ENCODE results near the gene TMOD2.

The TMOD2 gene

DNA sequence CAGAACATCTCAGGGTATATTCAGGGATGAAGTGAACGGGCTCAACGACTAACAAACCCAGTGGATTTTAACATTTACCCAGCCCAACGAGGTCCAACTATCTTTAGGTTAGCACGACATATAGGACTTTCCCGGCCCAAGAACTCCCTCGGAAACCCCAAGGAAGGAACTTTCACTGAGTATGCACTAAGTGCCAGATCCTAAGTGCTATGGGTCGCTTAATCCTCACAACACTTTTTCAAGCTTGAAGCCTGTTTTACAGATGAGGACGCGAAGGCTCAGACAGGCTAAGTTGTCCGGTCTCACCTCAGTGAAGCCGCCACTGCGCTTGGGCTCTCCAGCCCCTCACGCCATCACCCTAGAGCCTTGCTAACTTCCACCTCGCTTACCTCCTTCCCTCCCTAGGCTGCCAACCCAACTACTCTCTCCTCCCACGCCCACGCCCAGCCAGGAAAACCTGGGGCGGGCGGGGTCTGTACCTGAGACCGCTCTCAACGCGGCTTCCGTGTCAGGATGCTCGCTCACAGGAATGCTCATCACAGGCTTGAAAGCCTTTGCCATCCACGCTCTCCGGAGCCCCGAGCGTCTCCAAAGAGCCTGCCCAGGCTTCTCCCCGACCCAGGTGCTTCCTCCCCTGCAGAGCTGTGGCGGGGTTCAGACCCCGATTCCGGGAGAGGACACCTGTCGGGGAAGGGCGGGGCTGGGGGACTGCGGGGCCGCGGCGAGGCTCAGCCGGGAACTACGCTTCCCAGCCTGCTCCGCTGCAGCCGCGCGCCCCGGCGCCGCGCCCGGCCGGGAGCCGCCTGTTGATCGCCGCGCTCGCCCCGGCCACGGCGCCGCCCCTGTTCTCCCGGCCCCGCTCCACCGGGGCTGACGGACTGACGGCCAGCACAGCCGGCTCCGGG, at the start of gene TMOD2:
TSS of gene TMOD2 (plus strand) at position 806 of the 905 bp plus-strand sequence. CDS start 14,845 bp downstream, outside the sequence.
- DNase-seq (ENCODE audit: extremely low read depth in 1 of 2, low read depth in 1 of 2): no peak

DNA sequence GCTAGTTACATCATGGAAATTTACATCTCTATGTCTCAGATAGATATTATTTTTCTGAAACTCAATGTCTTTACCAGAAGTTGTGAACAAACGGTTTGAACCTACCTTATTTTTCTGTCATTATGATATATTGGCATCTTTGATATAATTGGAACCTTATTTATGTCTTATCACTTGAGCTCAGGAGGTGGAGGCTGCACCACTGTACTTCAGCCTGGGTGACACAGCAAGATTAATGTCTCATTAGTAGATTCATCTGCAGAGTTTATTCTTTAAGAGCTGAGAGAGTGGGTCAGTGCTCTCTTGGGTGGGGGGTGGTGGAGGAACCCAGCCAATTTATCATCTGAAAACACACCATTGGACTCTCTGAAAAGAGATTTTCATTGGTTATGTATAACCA, 48.7 kb upstream of the TMOD2 start:
- no peak for DNase-seq (ENCODE audit: extremely low read depth in 1 of 2, low read depth in 1 of 2)

DNA sequence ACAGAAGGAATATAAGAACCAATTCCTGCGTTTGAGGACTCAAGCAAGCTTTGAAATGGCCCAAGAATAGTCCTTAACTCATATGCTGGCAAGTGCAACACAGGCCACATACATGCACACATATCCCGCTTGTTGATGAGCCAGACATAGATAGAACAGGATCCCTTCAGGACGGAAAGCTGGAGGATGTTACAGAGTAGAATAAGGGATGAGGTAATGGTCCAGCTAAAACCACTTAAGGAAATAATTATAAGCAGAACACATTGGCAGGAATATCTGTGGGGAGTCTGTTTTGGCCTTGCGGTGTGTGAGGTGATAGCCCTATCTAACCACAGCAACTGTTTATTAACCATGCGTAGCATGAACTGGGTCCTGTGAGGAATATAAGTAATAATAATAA, 45.1 kb upstream of the TMOD2 start:
- DNase-seq (ENCODE audit: extremely low read depth in 1 of 2, low read depth in 1 of 2): no peak

DNA sequence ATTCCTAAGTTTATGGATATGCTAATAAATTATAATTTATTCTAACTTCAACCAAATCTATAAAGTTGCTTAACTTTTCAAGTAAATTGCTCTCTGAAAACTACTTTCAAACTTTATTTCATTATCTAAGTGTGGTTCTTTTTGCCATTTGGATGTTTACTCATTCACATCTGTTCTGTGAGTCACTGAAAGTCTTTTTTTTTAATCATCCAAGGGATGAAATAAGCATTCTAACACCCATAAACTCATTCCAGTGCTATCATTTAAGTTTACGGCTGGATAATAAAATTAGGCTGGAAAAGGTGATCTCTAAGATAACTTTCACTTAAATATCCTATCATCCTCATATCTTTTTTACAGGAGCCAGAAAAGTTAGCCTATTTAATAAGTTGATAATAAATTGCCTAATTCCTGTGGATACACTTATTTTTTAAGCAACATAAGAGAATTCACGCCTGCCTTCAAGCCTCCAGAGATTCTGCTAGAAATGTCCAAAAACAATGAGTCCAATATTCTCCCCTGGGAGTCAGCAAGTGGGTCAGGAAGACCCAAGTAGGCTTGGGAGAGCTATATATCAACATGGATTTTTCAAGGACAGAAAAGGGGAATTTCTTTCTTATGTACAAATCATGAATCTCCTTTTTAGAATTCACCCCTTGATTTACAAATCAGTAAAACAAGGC, 44.3 kb upstream of the TMOD2 start:
- no peak for DNase-seq (ENCODE audit: extremely low read depth in 1 of 2, low read depth in 1 of 2)

DNA sequence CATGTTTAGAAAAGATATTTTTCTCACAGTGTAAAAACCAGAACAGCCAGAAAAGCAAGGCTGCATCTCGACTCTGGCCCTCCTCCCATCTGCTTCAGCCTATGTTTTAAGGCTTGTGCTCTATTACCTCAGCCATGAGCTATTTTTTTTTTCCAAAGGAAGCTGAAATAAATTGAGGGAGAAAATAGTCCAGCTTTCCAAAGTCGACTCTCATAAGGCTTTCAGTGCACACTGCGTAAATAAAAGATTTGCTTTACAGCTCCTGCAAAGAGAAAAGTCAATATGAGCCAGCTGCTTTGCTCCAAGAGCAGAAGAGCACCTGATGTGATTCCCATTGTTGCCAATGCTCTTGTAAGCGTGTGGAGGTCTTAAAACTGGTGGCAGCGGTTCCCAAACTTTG, 43.4 kb upstream of the TMOD2 start:
- no peak for DNase-seq (ENCODE audit: extremely low read depth in 1 of 2, low read depth in 1 of 2)

DNA sequence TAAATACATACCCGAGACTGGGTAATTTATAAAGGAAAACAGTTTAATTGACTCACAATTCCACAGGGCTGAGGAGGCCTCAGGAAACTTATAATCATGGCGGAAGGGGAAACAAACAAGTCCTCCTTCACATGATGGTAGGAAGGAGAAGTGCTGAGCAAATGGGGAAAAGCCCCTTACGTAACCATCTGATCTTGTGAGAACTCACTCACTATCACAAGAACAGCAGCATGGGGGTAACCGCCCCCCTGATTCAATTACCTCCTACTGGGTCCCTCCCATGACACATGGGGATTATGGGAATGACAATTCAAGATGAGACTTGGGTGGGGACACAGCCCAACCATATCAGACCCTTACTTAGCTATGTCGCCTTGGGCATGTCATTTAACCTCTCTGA, 42.4 kb upstream of the TMOD2 start:
- no peak for DNase-seq (ENCODE audit: extremely low read depth in 1 of 2, low read depth in 1 of 2)

DNA sequence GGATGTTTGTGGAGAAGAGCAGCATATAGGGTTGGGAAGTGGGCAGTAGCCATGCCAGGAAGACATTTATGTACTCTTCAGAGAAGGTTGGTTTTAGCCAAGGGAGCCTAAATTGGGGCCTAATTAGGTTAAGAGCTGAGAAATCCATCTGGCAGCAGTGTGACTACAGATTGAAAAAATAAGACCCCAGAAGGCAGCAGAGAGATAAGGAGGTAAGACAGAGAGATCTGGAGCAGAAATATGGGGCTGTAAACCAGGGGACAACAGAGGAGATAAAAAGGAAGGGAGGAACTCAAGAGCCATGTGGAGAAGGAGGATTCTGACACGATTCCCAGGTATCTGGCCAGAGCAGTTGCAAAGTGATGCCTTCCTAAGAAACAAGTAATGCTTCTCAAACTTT, 37.2 kb upstream of the TMOD2 start:
- no peak for DNase-seq (ENCODE audit: extremely low read depth in 1 of 2, low read depth in 1 of 2)

DNA sequence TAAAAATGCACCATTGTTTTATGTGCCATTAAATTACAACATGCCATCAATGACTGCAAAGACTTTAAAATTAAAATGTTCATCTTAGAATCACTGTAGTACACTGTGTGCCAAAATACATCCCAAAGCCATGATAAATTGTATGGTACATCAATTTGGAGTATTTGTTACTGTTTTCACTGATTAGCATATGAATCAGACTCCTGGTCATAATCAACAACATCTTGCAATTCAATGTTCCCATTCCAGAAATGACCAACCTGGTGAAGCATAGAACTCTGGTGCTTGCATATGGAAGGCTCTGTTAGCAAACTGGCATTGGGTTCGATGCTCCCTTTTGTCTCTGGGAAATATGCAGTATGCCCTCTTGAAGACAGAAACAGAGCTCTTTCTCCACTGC, 36.5 kb upstream of the TMOD2 start:
- no peak for DNase-seq (ENCODE audit: extremely low read depth in 1 of 2, low read depth in 1 of 2)

DNA sequence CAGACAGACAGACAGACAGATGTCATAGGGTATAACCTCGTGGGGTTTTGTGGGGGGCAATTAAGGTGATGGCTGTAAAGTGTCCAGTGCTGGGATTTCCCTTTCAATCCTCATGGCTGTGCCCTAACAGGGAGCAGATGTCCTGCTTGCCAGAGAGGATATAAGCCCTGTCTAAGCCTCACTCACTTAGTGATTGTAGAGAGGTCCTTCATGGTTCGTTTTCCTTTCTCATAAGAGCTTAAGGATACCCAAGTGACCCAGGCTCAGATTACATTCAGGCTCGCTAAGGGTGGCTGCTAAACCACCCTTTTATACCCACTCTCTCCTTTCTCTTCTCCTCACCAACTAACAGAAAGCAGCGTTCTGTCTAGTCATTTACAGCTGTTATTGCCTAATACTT, 33.2 kb upstream of the TMOD2 start:
- DNase-seq (ENCODE audit: extremely low read depth in 1 of 2, low read depth in 1 of 2): no peak

DNA sequence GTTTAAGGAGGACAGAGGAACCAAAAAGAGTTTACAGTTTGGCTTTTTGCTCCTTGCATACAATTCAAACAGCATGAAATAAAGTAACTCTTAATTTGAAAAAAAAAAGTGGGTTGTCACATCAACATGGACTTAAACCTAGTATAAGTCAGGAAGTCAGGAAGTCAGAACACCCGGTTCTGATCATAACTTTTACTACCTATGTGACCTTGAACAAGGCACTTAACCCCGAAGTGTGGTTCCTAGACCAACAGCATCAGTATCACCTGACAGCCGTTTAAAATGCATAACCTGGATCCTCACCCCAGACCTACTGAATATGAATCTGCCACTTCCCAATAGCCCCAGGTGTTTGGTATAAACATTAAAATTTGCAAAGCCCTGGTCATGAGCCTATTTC, 32.7 kb upstream of the TMOD2 start:
- no peak for DNase-seq (ENCODE audit: extremely low read depth in 1 of 2, low read depth in 1 of 2)

DNA sequence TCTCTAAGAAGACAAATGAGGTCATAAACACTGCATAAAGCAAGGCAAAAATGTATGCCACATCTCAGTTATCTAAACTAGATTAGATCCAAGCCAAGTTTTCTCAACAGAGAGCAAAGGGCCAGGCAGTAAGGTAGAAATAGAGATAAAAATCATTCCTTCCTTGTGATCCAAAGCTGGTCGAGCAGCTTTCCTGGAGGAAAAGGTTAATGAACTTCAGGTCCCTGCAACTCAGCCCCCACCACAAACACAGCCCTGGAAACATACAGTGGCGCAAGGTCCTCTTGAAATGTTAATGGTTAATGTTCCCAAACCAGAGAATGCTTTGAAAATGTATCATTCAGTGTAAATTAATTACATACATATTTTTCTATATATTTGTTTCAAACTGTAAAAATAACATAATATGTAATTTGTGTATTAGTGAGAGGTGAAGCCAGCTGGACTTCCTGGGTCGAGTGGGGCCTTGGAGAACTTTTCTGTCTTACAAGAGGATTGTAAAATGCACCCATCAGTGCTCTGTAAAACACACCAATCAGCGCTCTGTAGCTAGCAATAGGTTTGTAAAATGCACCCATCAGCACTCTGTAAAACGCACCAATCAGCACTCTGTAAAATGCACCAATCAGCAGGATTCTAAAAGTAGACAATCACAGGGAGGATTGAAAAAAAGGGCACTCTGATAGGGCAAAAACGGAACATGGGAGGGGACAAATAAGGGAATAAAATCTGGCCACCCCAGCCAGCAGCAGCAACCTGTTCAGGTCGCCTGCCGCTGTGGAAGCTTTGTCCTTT, 31.0 kb upstream of the TMOD2 start:
- no peak for DNase-seq (ENCODE audit: extremely low read depth in 1 of 2, low read depth in 1 of 2)

DNA sequence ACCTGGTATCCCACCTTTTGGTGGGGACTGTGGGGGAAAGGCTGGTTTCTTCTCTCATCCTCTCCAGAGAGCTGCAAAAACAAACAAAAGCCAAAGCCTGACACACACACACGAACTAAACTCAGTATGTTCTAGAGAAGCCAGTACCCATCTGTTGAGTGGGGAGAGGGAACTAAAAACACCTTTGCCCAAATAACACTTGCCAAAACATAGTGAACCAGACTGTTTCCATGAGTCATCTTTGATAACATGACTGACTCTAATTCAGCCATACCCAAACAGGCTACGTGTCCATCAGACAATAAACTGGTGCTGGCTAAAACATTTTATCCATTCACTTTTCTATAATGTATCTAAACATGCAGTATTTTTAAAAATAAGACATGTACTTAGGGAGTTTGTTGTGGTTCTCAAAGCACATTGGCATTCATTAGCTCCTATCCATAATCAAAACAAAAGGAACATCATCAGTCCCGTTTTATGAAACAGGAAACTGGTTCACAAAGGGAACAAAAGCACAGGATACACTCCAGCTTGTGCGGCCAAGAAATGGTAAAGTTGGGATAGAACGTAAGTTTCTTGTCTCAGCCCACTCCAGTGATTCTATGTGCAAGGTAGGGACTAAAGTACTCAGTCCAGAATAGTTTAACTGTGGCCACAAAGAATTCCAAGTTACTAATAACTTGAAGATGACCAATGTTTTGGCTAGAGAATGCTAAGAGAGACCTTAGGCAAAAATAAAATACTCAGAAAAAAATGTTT, 30.0 kb upstream of the TMOD2 start:
- no peak for DNase-seq (ENCODE audit: extremely low read depth in 1 of 2, low read depth in 1 of 2)

DNA sequence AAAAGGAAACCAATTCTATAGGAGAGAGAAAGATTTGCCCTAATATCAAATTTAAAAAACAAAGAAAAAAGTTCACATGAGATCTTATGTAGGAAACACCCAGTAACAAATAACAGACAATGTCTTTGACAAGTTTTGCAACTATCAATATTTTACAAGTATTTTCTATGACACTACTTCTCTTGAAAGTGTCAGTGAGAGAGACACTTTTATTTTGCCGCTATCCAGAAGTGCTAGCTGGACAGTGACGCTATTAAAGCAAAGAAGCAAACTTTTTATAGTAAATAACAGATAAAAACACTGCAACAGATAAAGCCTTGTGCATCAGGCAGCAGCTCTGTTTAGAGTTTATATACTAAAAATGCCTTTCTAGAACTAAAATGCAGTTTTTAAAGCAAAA, 27.2 kb upstream of the TMOD2 start:
- DNase-seq (ENCODE audit: extremely low read depth in 1 of 2, low read depth in 1 of 2): no peak

DNA sequence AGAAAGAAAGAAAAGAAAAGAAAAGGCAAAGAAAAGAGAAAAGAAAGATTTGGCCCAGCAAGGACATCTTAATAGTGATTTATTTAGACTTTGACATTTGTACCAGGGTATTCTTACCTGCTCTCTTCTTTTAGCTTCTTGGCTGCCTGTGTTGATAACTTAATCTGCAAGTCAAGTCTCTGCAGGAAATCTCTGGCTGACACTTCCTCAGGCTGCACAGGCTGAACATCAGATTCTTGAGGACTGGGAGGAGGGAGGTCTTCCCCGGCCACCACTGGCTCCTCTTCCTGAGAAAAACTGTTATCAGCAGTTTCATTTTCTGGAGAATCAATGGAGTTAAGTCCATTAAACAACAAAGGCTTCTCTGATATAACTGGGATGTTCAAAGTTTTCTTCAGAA, 26.7 kb upstream of the TMOD2 start:
- DNase-seq (ENCODE audit: extremely low read depth in 1 of 2, low read depth in 1 of 2): no peak

DNA sequence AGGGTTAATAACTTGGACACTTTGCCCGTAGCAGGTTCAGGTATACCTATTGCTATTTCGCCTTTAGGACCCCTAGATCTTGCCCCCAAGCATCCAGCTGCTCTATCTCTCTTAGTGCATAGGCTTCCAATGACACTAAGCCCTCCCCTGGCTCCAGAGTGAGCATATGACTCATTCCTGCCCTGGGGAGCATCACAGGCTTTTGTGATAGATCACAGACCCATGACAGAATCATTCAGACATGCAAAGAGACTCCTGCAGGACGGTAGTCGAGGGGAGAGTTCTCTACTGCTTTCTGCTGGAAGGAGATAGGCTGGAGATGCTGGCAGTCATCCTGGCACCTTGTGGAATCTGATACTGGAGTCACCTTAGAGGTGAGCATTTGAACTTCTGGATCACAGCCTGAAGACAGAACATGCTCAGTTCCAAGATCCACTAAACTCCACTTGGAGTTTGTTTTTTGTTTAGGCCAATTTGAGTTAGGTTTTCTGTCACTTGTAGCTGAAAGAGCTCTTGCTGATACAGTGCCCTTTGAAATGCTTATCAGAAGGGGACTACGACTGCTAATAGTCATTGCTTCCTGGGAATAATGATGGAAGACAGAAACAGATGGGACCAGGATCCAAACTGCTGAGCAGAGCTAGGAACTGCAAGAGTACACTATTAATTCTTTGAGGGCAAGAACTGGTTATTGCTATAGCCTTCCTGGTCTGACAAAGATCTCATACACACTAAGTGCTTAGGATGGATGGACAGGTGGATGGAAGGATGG, 24.9 kb upstream of the TMOD2 start:
- no peak for DNase-seq (ENCODE audit: extremely low read depth in 1 of 2, low read depth in 1 of 2)

DNA sequence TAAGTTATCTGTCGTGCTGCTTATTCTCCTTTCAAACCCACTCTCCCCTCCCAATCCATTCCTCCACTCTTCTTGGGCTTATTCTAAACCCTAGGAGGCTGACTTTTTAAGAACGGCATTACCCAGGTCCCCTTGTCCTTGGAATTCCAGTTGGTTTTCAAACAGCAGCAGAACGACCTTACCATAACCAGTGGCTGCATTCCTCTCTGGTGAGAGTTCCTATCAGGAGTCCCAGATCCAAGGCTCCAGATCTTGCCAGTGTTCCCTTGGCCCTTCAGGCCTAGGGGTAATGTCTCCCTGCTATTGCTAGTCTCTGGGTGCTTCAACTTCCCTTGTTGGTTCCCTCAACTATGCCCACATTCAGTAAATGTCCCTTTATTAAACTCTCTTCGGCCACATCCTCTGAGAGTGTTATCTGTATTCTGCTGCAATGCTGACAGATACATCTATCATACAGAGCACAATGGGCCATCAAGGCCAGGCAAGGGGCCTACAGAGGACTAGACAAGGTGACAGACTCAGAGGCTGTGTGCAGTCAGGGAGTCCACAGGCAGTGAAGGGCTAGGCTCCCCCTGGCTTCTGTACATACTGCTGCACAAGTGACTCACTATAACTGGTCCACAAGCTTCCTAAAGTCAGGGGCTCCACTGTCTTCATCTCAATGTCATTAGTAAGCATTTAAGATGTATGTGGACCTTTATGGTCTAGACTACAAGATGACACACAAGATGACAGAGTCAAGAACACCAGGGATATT, 24.1 kb upstream of the TMOD2 start:
- no peak for DNase-seq (ENCODE audit: extremely low read depth in 1 of 2, low read depth in 1 of 2)

DNA sequence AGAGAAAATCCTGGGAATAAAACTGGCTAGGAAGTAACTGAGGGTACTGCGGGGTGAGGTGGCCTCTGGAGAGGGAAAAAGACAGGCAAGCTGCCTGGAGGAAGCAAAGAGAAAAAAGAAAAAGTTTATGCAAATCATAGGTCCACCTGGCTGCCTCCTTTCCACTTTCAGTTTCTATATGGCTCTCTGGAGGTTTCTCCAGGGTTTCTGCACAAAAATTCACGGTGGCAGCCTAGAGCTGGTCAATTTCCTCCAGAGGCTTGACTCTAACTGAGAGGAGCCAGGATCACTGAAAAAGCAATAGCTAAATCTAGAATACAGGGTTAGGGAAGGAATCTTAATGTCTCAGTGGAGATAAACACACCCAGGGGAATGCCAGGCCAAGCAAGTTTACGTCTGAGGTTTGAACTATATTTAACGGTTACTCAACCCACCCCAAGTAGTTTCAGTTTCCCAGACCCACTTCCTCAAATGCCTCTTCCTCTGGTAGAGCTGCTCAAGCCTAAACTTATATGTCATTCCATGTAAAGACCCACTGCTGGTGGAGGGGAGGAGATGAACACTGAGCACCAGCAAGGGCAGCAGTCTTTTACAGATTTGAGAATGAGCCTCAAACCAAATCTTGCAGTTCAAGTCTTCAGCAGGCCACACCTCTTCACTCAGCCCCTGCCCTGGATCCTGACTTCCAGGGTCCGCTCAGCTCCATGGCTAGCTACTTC, 19.7 kb upstream of the TMOD2 start:
- DNase-seq (ENCODE audit: extremely low read depth in 1 of 2, low read depth in 1 of 2): no peak

DNA sequence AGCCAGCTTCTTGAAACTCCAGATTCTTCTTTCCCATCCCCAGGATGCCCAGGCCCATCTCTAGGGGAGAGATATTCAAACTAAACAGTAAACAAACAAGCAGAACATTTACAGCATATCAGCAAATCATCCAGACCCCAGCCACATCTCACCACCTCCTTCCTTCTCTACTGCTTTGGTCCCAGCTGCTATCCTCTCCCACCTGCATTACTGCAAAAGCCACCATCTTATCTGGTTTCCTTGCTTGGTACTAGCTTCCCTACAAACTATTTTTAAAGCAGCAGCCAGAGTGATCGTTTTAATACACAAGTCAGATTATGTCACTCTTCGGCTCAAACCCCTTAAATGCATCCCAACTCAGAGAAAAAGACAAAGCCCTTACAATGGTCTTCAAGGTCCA, 18.8 kb upstream of the TMOD2 start:
- DNase-seq (ENCODE audit: extremely low read depth in 1 of 2, low read depth in 1 of 2): no peak
